Stimulated activated CD4-positive, alpha-beta T cell treated with anti-CD3 and anti-CD28 coated beads, Interleukin-1b, Interleukin-23, amount 100 ng/mL, for 4 hours (primary cell): Measurements from ENCODE around the gene NOC2L.

Experiments
- DNase-seq, 2 donors: peaks; one replicate each; pipeline ENCODE4 v3.0.0-alpha.2; 2020; ENCODE audit warnings: low read depth in 2 of 2

The NOC2L gene

DNA sequence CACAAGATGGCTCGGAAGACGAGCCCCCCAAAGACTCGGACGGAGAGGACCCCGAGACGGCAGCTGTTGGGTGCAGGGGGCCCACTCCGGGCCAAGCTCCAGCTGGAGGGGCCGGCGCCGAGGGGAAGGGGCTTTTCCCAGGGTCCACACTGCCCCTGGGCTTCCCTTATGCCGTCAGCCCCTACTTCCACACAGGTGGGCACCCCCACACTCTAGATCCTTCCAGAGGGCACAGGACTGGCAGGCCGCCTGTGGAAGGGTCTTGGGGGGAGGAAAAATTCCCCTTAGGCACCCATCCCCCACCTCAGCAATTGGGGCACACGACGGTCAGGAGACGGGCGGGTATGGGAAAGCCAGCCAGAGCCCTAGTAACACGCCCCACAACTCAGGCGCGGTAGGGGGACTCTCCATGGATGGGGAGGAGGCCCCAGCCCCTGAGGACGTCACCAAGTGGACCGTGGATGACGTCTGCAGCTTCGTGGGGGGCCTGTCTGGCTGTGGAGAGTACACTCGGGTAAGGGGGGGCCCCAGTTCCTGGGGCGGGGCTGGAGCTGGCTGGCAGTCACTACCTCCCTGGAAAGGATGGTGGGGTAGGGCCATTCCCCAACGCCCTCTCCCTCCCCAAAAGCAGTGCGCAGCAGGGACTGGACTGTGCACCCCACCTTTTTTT, 16.1 kb downstream of the NOC2L start:
- DNase-seq = no peak

GRCh38 chr1:942411-942821, 16.6 kb downstream of the NOC2L start:
- DNase-seq = no peak

DNA sequence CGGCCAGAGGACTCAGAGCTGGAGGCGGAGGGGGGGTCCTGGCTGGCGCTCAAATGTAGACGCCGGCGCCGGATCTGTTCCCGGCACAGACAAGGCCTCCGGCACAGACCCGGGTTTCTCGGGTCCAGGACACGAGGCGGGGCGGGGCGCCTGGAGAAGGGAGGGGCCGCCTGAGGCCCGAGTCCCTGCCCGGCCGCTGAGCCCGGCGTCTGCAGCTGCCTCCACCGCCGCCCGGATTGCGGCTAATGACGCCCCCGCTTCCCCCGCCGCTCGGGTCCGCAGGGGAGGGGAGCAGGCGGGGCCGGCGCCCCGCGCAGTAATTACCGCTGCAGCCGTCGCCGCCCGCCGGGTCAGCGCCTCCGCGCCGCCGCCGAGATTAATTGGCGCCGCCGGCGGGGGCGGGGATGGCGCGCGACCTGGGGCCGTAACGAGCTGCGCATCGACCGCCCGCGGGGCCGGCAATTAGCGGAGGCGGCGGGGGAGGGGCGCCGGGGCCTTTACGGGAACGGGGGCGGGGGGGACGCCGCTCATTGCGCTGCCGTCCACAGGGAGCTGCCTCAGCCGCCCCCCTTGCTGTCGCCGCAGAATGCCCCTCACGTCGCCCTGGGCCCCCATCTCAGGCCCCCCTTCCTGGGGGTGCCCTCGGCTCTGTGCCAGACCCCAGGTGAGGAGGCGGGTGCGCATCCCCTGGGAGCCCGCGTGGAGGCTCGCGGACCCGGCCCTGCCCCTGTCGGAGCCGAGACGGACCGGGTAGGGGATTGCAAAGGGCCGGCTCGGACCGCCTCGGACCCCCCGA, 17.3 kb downstream of the NOC2L start:
- no peak for DNase-seq

DNA sequence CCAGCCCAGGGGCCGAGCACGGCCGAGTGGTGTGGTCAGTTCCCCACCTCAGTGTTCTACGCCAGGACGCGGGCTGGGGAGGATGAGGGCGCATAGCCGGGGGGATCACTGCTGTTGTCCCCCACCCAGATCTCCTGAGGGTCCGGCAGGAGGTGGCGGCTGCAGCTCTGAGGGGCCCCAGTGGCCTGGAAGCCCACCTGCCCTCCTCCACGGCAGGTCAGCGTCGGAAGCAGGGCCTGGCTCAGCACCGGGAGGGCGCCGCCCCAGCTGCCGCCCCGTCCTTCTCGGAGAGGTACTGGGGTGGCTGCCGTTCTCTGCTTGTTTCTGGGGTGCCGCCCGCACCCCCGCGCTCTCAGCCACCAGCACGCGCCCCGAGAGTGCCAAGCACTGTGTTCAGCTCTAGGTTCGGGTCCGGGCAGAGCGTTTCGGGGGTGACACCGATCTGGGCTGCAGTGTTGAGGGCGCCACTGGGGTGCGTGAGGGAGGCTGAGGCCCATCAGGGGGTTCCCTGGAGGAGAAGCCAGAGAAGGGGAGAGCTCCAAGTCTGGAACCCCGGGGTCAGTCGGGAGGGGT, 18.0 kb downstream of the NOC2L start:
- DNase-seq = no peak

GRCh38 chr1:940107-941014, 18.7 kb downstream of the NOC2L start:
- DNase-seq = no peak

DNA sequence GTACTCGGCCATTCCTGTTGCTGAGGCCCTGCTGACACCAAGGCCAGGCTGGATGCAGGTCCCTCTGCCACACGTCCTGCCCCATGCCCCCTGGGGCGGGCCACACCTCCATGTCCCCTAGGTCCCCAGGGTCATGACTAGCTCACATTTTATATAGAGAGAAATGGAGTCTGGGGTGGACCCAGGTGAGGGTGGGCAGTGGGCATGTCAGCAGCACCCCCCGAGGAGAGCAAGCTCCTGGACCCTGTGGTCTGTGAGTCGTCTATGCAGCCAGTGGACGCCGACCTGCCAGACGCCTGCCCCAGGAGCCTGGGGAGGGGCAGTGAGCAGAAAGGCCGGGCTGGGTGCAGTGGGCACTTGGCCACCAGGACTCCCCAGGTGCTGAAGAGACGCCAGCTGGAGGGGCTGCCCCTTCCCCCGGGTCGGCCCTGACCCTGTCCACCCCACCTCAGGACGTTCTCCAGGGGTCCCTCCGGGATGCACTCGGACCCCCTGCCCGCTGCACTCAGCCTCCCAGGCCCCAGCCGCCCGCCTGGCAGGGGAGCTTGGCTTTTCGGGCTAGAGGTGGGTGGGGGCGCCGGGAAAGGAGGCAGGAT, 19.4 kb downstream of the NOC2L start:
- DNase-seq = no peak

- DNase-seq = no peak
Observed at GRCh38 chr1:938711-939489, 20.2 kb downstream of the NOC2L start.

- DNase-seq = no peak
Observed at GRCh38 chr1:938088-938683, 20.9 kb downstream of the NOC2L start.

- DNase-seq = no peak
Observed at GRCh38 chr1:937521-937920, 21.5 kb downstream of the NOC2L start.

GRCh38 chr1:936348-937264, 22.4 kb downstream of the NOC2L start:
- DNase-seq = no peak

DNA sequence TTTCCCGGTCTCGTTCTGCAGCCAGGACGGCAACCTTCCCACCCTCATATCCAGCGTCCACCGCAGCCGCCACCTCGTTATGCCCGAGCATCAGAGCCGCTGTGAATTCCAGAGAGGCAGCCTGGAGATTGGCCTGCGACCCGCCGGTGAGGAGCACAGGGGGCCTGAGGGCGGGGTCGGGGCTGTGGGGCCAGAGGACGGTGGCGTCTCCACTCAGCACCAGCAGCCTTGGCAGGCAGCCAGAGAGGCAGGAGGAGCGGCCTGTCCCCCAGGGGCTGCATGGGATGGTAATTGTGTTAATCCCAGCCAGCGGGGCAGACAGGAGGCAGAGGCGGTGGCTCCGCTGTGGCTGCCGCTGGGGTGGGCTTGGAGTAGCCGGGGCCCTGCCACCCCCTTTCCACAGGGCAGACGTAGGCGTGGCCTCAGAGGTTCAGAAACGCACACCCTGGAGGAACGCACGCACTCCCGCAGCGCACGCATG, 23.3 kb downstream of the NOC2L start:
- no peak for DNase-seq

DNA sequence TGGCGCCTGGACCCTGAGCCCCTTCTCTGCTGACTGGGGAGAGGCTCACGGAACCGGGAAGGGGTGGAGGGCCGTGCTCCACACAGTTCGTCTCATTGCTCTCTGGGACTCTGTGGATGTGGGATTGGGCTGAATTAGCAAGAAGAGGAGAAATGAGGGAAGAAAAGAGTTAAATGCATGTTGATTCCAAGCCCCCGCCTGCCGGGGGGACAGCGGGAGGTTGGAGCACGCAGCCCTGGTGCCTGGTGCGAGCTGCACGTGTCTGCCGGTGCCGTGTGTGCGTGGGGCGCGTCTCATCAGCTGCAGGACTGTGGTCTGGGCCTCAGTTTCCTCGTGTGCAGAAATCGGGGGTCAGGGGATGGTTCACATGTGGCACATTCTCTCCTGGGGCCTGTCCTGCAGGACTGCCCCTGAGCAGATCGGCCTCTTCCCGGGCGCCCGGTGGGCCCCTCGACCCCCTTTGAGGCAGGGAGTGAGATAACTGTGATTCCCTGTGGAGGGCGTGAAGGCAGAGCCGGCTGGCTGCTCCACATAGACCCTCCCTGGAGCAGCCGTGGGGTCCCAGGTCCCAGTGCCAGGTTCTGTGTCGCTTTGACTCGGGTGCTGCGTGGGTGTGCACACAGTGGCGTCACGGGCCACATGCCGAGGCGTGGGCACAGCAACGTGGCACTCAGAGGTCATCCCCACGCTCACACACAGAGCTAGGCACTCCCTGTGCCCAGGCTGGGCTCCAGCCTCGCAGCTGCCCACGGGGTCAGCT, 23.9 kb downstream of the NOC2L start:
- no peak for DNase-seq

DNA sequence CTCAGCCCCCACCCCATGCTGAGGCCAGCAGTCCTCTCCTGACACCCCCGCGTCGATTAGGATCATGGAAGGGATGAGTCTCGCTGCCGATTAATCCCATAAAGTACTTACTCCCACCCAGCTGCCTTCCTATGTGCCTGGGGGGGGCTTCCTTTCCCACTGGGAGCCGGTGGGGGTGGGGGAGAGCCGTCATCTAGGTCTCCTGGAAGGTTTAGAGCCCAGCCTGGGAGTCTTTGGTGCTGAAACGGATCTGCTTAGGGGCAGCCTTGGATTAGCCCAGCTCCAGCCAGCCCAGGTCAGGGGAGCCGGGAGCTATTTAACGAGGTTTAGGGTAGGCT, 25.5 kb downstream of the NOC2L start:
- no peak for DNase-seq

GRCh38 chr1:932776-933602, 26.1 kb downstream of the NOC2L start:
- no peak for DNase-seq

DNA sequence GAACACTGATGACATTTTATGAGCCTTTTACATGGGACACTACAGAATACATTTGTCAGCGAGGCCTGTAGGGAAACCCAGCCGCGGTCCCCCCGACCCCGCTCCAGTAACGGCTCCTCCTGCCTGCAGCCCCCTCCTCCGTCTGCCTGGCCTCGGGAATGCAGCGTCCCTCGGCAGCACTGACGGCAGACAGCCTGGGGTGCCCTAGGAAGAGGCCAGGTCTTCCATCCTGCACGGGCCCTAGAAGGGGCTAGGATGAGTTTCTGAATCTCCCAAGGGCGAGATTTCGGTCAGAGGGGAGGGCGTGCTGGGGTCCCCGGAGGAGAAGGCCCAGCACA, 26.9 kb downstream of the NOC2L start:
- DNase-seq = no peak

DNA sequence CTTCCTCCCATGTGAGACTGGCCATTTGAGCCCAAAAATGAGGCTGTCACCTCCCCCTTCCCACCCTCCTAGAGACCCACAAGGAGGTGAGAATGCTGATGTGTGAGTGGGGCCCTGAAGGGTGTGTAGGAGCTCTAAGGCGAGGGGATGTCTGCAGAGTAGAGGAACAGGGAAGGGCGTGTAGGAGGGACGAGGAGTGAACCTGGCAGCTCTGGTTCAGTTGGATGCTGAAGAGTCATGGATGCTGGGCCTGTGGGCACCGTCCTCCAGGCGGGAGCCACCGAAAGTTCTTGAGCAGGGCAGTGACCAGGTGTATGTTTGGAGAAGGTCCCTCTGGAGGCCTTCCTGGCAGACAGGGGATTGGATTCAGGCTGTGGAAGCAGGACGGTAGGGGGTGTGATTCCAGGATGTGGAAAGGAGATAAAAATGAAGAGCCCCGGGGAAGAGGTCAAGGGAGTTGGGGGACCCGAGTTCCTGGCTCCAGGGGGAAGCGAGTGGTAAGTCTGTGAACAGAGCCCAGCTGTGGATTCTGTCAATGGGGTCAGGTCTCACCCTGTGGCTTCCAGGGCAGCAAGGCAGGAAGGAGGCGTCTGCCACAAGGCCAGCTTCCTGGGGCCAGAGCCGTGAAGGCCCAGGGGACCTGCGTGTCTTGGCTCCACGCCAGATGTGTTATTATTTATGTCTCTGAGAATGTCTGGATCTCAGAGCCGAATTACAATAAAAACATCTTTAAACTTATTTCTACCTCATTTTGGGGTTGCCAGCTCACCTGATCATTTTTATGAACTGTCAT, 27.5 kb downstream of the NOC2L start:
- DNase-seq = no peak

DNA sequence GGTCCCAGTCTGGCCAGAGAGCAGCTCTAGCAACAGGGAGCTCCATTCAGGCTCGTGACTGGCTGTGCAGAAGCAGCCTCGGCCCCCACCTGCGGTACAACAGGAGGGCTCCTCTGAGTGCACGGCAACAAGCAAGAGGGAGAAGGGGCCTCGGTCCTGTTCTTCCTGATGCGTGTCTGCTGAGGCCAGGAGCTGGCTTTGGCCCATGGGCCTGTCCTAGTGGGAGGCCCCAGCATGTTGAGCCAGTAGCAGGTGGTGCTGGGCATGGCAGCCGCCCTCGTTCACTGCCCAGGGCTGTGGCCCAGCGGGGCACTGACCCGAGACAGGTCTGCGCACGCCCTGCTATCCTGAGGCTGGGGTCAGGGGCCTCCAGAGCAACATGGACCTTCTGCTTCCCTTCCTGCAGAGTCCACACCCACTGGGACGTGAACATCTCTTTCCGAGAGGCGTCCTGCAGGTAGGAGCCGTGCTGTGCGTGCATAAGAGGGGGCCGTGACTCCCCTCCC, 28.4 kb downstream of the NOC2L start:
- no peak for DNase-seq
